ENCODE data around the gene NNMT.

Gene NNMT

GRCh38 chr11:114295676-114296604, at the start of gene NNMT:
NNMT (plus strand) TSS chr11:114296399; CDS start chr11:114296557, 158 bp downstream.
- DNase-seq, result no peak

GRCh38 chr11:114247070-114247789, 49.0 kb upstream of the NNMT start:
- no peak for DNase-seq

GRCh38 chr11:114250180-114250579, 46.0 kb upstream of the NNMT start:
- DNase-seq, result no peak

- DNase-seq, result no peak
Measured at GRCh38 chr11:114250993-114251814, 45.0 kb upstream of the NNMT start.

- DNase-seq, result no peak
Measured at GRCh38 chr11:114251815-114252337, 44.3 kb upstream of the NNMT start.

GRCh38 chr11:114252767-114253166, 43.4 kb upstream of the NNMT start:
- DNase-seq, result no peak

GRCh38 chr11:114253771-114254170, 42.4 kb upstream of the NNMT start:
- DNase-seq, result no peak

- no peak for DNase-seq
Measured at GRCh38 chr11:114254571-114255146, 41.5 kb upstream of the NNMT start.

- DNase-seq, result no peak
Measured at GRCh38 chr11:114255289-114255688, 40.9 kb upstream of the NNMT start.

- DNase-seq, result no peak
Measured at GRCh38 chr11:114256176-114256966, 39.8 kb upstream of the NNMT start.

GRCh38 chr11:114256967-114257286, 39.3 kb upstream of the NNMT start:
- no peak for DNase-seq

GRCh38 chr11:114257621-114258558, 38.3 kb upstream of the NNMT start:
- DNase-seq, result no peak

- no peak for DNase-seq
Measured at GRCh38 chr11:114258696-114259095, 37.5 kb upstream of the NNMT start.

- DNase-seq, result no peak
Measured at GRCh38 chr11:114259124-114259526, 37.1 kb upstream of the NNMT start.

- DNase-seq, result no peak
Measured at GRCh38 chr11:114259551-114259983, 36.6 kb upstream of the NNMT start.

GRCh38 chr11:114260077-114260476, 36.1 kb upstream of the NNMT start:
- DNase-seq, result no peak

- DNase-seq, result no peak
Measured at GRCh38 chr11:114260483-114260882, 35.7 kb upstream of the NNMT start.

- no peak for DNase-seq
Measured at GRCh38 chr11:114261791-114262190, 34.4 kb upstream of the NNMT start.

GRCh38 chr11:114262681-114263512, 33.3 kb upstream of the NNMT start:
- peak; percentile 26 for DNase-seq

All from NCI-H2107 (cell line).